GM23338 (cell line): Measurements from ENCODE around the gene TMPRSS9. TPM values are rescaled to one million over a fixed set of nuclear protein-coding genes. Genes with fewer than 3 reads are reported as not detected.

Experiments used
- ATAC-seq: fragments of 200-7000 bp; cut with Tn5 transposase; 3 replicates; pipeline ENCODE4 v1.9.1; 2020
- DNase-seq: peaks from one replicate; pipeline ENCODE4 v3.0.0-alpha.2; 2015; ENCODE audit warnings: low spot score
- H2AFZ ChIP-seq: fragments of 200-600 bp; sonication (generic); 2 replicates; pipeline ENCODE4 v1.8.0; 2016; ENCODE audit warnings: antibody characterized with exemption, mild to moderate bottlenecking, moderate library complexity
- H3F3A ChIP-seq: fragments of 200-600 bp; sonication (generic); replicated peaks from 2 replicates; pipeline ENCODE4 v1.8.0; 2017; ENCODE audit warnings: antibody characterized with exemption, mixed run types, low read depth
- H3K27ac ChIP-seq: fragments of 200-600 bp; sonication (generic); 2 replicates; pipeline ENCODE4 v1.6.1; 2016; ENCODE audit warnings: low read depth
- H3K27me3 ChIP-seq: fragments of 200-600 bp; sonication (generic); 2 replicates; pipeline ENCODE4 v1.8.0; 2016; ENCODE audit warnings: mild to moderate bottlenecking, mixed run types, moderate library complexity; ENCODE audit not compliant: insufficient read depth
- H3K36me3 ChIP-seq: fragments of 200-600 bp; sonication (generic); 2 replicates; pipeline ENCODE4 v1.8.0; 2016; ENCODE audit warnings: mild to moderate bottlenecking; ENCODE audit not compliant: insufficient read depth
- H3K4me1 ChIP-seq: fragments of 200-600 bp; sonication (generic); 2 replicates; pipeline ENCODE4 v1.8.0; 2016; ENCODE audit warnings: mild to moderate bottlenecking, moderate library complexity; ENCODE audit not compliant: insufficient read depth
- H3K4me2 ChIP-seq: fragments of 200-600 bp; sonication (generic); 2 replicates; pipeline ENCODE4 v1.7.1; 2017; ENCODE audit warnings: mixed run types
- H3K4me3 ChIP-seq: fragments of 200-600 bp; sonication (generic); 2 replicates; pipeline ENCODE4 v1.6.1; 2016; ENCODE audit warnings: mixed run types
- H3K79me2 ChIP-seq: fragments of 200-600 bp; sonication (generic); replicated peaks from 2 replicates; pipeline ENCODE4 v1.8.0; 2017; ENCODE audit warnings: mild to moderate bottlenecking; ENCODE audit not compliant: insufficient read depth
- H3K9me2 ChIP-seq: fragments of 200-600 bp; sonication (generic); 2 replicates; pipeline ENCODE4 v1.8.0; 2017; ENCODE audit not compliant: insufficient read depth
- H4K20me1 ChIP-seq: fragments of 200-600 bp; sonication (generic); replicated peaks from 2 replicates; pipeline ENCODE4 v1.8.0; 2017; ENCODE audit warnings: mild to moderate bottlenecking; ENCODE audit not compliant: insufficient read depth
- H3K27ac Mint-ChIP-seq: 2 replicates; pipeline ENCODE4 v1.8.0; 2020; ENCODE audit warnings: inconsistent platforms, mild to moderate bottlenecking, moderate library complexity, mixed read lengths
- H3K27me3 Mint-ChIP-seq: 3 replicates; pipeline ENCODE4 v1.8.0; 2022; ENCODE audit warnings: low read depth, mild to moderate bottlenecking, moderate library complexity, mixed read lengths, inconsistent platforms; ENCODE audit not compliant: insufficient read depth, poor library complexity
- H3K36me3 Mint-ChIP-seq: 3 replicates; pipeline ENCODE4 v1.8.0; 2021; ENCODE audit warnings: low read depth, mild to moderate bottlenecking, inconsistent platforms, moderate library complexity, mixed read lengths
- H3K4me1 Mint-ChIP-seq: 3 replicates; pipeline ENCODE4 v1.8.0; 2020; ENCODE audit warnings: mild to moderate bottlenecking, inconsistent platforms, mixed read lengths
- H3K4me3 Mint-ChIP-seq: 3 replicates; pipeline ENCODE4 v1.8.0; 2021; ENCODE audit warnings: moderate library complexity, mild to moderate bottlenecking, inconsistent platforms, mixed read lengths
- H3K9me3 Mint-ChIP-seq: 3 replicates; pipeline ENCODE4 v1.8.0; 2020; ENCODE audit warnings: moderate library complexity, mild to moderate bottlenecking, inconsistent platforms, mixed read lengths
- CREB1 ChIP-seq: fragments of 250-450 bp; sonication (Bioruptor Pico); IDR thresholded peaks from 2 replicates; pipeline ENCODE4 v1.5.0; 2020; ENCODE audit warnings: low read depth, mild to moderate bottlenecking, moderate library complexity
- CTCF ChIP-seq, 2 experiments: fragments of 200-600 bp in 1 of 2; sonication (generic) in 1 of 2; conservative IDR thresholded peaks; 2 replicates each; pipeline versions ENCODE4 v1.5.1 to v1.6.1; 2016 to 2017; ENCODE audit warnings: antibody characterized with exemption in 2 of 2, low read depth in 2 of 2, mild to moderate bottlenecking in 2 of 2, moderate library complexity in 1 of 2
- EZH2 ChIP-seq: fragments of 200-600 bp; sonication (generic); IDR thresholded peaks from one replicate; pipeline ENCODE4 v1.8.0; 2017; ENCODE audit warnings: antibody characterized with exemption, mild to moderate bottlenecking, low read depth; ENCODE audit not compliant: unreplicated experiment
- EZH2phosphoT487 ChIP-seq: fragments of 200-600 bp; sonication (generic); IDR thresholded peaks from one replicate; pipeline ENCODE4 v1.8.1; 2018; ENCODE audit warnings: antibody characterized with exemption; ENCODE audit not compliant: unreplicated experiment
- JUNB ChIP-seq: IDR thresholded peaks from one replicate; pipeline ENCODE4 v1.6.1; 2016; ENCODE audit warnings: antibody characterized with exemption; ENCODE audit not compliant: unreplicated experiment
- NANOG ChIP-seq: IDR thresholded peaks from 2 replicates; pipeline ENCODE4 v1.6.1; 2016; ENCODE audit warnings: antibody characterized with exemption, borderline replicate concordance
- POLR2AphosphoS5 ChIP-seq: IDR thresholded peaks from 2 replicates; pipeline ENCODE4 v1.6.1; 2016; ENCODE audit warnings: antibody characterized with exemption, low read depth
- REST ChIP-seq: IDR thresholded peaks from one replicate; pipeline ENCODE4 v1.6.1; 2018; ENCODE audit warnings: antibody characterized with exemption; ENCODE audit not compliant: unreplicated experiment
- STAT1 ChIP-seq: IDR thresholded peaks from one replicate; pipeline ENCODE4 v1.6.1; 2016; ENCODE audit warnings: antibody characterized with exemption; ENCODE audit not compliant: unreplicated experiment
- ZNF114 ChIP-seq: fragments of 250-450 bp; sonication (Bioruptor Pico); IDR thresholded peaks from 2 replicates; pipeline ENCODE4 v1.5.0; 2020; ENCODE audit warnings: mild to moderate bottlenecking, moderate library complexity
- ZNF462 ChIP-seq: fragments of 250-450 bp; sonication (Bioruptor Pico); IDR thresholded peaks from 2 replicates; pipeline ENCODE4 v1.5.0; 2020; ENCODE audit warnings: mild to moderate bottlenecking, moderate library complexity
- polyA plus RNA-seq: library from polyadenylated mRNA; unstranded; fragments of >200 nt; fragmentation: Nextera tagmentation; extraction: Ambion mirVana; gene quantifications from 2 replicates; pipeline ENCODE4 v1.2.1, GENCODE V29; 2016
- total RNA-seq: library from RNA; depleted of rRNA; stranded (reverse); fragments of >200 nt; shearing (Covaris generic); gene quantifications from 2 replicates; pipeline ENCODE4 v1.2.3, GENCODE V29; 2014

Gene TMPRSS9
- total and polyA plus RNA-seq, 2 experiments from 2014 or later: 0.05 to 0.28 TPM

GRCh38 chr19:2371656-2372055 lies 11.6 kb downstream of the TMPRSS9 start:
- H3K36me3 ChIP-seq: no peaks in the 10 kb centered on the region
- Mint-ChIP-seq H3K36me3 (no peaks in the 10 kb centered on the region), H3K4me1 (no peaks in the 10 kb centered on the region; the same call in 2 of the 3 replicates), H3K4me3 (no peak overlapping the region), H3K9me3 (peaks cover 10% of the 10 kb centered on the region; the same call in 2 of the 3 replicates), H3K27me3 (peaks cover 13% of the 10 kb centered on the region), H3K27ac (no peak overlapping the region)
- H3F3A ChIP-seq: no peaks in the 10 kb centered on the region
- 0 out of 2 replicates have a peak, but pooled peaks cover 3% of the 10 kb centered on the region for H3K9me2 ChIP-seq
- no peaks in the 10 kb centered on the region for H3K4me1 ChIP-seq
- H3K4me2 ChIP-seq: no peak overlapping the region
- no peak overlapping the region for H3K4me3 ChIP-seq
- no peak overlapping the region for H3K27ac ChIP-seq
- H3K27me3 ChIP-seq: no peaks in the 10 kb centered on the region
- no peak for TF ChIP-seq REST
- TF ChIP-seq CTCF (conservative IDR thresholded peaks at IDR 0.05; ENCODE audit: low read depth in 2 of 2): no peak
- TF ChIP-seq ZNF114: no peak
- TF ChIP-seq CREB1: no peak
- no peak for TF ChIP-seq NANOG
- TF ChIP-seq POLR2AphosphoS5: no peak
- no peak for TF ChIP-seq EZH2
- TF ChIP-seq ZNF462 (CRISPR knock-in tag): no peak
- TF ChIP-seq STAT1: no peak
- no peak for TF ChIP-seq JUNB
- no peak for TF ChIP-seq EZH2phosphoT487
- DNase-seq (no peak), ATAC-seq (no peak; the same call in 2 of the 3 replicates)
- H4K20me1 ChIP-seq: no peaks in the 10 kb centered on the region
- no peak overlapping the region for H2AFZ ChIP-seq
- no peaks in the 10 kb centered on the region for H3K79me2 ChIP-seq
